SHP77 treated with DMSO at 0.1 percent for 48 hours (cell line): ENCODE data around the gene PPP1R15B.

Source experiments
- DNase-seq: peaks from one replicate; lab custom pipeline; 2025; lab: John Stamatoyannopoulos, UW

PPP1R15B gene

DNA sequence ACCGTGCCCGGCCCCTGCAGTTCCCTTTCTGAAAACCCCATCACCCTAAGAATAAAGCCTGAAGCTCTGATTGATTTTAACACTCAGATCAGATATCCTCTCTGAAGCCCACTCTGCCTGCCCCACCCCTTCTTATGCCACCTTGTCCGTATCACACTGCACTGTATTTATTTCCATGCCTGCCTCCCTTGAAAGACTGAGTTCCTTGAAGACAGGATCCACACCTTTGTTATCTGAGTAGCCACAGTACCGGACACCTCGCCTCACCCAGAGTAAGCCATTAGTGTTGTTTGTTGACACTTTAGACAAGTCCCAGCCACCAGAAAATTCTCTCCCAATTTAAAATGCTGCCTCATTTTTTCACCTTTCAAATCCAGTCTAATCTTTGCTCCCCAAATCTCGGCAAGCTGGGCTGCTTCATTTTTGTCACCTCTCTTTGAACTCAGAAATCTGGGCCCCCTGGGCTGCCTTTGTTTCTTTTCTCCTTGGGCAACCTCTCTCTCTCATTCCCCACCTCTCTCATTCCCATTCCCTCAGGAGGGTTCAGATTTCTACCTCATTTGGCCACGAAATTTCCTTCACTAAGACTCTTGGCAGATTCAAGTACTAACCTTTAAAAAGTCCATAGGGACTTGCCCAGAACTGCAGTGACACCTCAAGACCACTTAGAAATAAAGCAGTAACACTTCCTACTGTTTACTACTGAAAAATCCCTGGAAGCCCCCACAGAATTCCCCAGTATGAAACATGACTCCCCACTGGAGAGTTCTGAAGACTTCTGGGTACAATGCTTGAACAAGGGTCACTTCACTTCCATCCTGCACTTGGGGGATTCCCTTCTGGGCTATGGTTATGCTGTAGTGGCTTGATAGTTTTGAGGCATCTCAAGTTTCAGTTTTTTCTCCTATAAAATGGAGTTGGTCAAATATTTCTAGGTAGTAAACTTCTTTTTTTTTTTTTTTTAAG is 8.7 kb upstream of the PPP1R15B start:
- no peak for DNase-seq

DNA sequence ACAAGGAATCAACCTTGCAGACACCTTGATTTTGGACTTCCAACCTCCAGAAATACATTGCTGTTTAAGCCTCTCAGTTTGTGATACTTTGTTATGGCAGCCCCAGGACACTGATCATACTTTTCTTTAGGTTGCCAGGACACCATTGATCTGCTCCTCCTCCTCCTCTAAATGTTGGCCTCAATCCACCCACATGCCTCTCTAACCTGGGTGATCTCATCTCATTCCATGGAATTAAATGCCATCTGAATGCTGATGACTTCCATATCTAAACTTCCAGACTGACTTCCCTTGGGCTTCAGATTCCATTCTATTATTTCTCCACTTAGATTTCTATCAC is 7.4 kb upstream of the PPP1R15B start:
- no peak for DNase-seq

GRCh38 chr1:204418174-204419063 is 6.8 kb upstream of the PPP1R15B start:
- no peak for DNase-seq

GRCh38 chr1:204417074-204417997 is 5.7 kb upstream of the PPP1R15B start:
- DNase-seq = no peak

DNA sequence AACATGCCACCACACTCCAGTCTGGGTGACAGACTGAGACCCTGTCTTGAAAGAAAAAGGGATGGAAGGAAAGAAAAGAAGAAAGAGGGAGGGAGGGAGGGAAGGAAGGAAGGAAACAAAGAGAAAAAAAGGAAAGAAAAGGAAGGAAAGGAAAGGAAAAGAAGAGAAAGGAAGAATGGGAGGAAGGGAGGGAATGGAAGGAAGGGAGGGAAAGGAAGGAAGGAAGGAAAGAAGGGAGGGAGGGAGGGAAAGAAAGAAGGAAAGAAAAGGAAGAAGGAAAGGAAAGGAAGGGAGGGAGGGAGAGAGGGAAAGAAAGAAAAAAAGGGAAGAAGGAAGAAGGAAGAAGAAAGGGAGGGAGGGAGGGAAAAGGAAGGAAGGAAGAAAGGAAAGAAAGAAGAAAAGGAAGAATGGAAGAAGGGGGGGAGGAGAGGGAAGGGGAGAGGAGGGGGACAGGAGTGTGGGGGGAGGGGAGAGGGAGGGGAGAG is 5.0 kb upstream of the PPP1R15B start:
- no peak for DNase-seq

GRCh38 chr1:204415351-204415750 is 3.7 kb upstream of the PPP1R15B start:
- DNase-seq = no peak

DNA sequence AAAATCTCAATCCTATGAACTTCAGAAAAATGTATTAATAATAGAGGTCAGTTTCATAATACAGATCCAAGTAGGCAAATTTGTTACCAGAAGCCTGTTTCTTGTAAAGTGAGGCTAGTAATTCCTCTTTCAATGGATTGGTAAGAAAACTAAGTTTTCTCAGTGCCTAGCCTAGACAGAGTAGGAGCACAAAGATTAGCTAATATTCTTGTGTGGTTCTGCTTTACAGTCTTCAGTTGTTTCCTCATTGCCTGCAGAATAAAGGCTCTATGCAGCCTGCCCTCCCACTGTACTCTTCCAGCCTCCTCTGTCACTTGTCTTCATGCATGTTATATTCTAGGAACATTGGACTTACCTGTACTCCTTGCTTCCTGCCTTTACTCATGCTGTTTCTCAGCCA is 2.4 kb upstream of the PPP1R15B start:
- no peak for DNase-seq

DNA sequence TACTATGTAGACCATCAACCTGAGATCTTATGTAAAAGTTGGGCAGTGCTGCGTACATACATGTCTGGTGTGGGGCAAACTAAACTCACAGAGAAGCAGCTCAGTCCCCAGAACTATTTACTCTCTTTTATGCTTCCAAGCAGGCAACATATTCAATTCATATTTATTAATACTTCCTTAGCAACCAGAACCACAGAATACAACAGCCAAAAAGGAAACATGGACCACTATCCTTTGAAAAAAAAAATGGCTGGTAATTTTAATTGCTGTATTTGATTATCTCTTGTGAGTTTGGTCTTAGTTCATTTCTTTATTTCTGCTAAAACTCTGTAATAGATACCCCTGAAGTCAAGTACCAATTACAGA is 1.5 kb upstream of the PPP1R15B start:
- DNase-seq = no peak

DNA sequence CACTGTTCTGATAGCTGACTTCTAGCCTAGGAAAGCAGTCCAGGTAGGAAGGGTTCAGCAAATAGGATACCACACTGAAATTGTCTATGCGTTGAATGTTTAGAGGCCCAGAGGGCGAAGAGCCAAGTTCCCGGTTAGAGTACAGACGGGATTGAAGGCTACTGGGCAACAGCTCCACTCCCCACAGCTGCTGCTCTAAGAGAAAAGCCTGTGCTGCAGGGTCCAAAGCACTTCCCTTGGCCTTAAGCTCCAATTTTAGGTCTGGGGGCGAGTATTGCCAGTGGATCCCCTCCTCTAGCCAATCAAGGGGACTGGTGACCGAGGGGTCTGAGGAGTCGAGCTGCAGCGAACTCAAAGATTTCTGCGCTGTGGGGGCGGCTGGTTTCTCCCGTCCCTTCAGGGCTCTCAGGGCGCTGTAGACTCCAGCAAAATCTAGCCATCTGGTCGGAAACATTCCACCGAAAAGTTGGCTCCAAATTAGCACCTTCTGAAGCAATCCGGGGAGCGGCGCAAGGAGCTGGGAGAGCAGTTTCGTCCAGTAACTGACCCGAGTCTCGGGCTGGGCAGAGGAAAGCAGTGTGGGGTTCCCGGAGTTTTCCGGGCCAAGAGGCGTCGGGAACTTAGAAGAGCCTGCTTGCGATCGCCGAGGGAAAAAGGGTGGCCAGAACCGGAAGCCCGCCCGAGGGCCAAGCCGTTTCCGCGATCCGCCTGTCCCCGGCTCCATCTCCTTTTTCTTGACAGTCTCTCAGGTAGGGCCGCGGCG is 748 bp downstream of the PPP1R15B start:
- no peak for DNase-seq

DNA sequence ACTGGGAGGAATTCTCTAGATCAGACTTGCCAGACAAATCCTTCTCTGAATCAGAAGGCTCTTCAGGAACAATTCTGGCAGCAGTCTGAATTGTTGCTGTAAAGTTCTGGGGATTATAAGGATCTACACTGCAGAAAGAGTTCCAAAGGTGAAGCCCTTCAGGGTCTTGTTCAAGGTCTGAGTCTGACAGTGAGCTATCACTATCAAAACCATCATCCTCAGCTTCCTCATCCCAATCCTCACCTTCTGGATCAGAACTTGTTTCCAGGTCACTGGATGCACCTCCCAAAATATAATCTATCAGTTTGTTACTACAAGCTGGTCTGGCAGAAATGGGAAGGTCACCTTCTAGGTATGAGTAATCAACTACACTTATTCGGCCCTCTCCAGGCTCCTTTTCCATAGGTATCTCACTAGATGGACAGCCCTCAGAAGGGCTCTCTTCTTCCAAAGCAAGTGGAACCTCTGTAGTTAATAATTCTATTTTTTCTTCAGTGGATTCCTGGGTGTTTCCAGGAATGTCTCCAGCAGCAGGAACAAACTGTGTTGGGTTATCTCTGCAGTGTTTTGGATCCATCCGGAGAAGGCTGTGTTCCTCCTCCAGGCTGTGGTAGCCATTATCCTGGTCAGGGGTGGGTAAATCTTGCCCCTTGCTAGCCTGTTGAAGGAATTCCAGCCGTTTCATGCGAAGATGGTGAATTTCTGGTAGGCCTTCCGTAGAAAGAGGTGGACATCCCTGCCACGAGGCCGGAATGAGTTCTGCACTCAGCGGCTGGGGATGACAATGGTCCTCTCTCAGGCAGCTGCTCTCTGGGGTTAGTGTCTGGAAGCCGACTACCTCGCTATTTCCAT is 1.6 kb downstream of the PPP1R15B start:
- no peak for DNase-seq

DNA sequence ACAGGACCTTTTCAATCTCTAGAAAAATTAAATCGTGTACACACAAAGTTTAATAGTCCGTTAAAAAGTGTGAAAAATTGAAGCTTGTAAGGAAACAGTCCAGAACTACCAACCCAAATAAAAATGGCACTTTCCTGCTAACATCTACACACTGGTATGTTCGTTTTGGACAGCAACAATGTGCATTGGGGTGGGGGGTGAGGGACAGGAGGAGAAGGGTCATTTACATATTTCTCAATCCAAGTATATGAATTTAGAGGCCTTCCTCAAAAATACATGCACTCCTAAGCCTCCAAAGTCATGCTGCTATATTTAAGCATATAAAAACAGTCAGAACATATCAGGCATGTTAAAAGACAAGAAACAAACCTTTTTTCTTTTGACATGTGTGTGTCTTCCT is 2.5 kb downstream of the PPP1R15B start:
- DNase-seq = no peak

- no peak for DNase-seq
Measured at GRCh38 chr1:204408602-204409001, 3.0 kb downstream of the PPP1R15B start.

DNA sequence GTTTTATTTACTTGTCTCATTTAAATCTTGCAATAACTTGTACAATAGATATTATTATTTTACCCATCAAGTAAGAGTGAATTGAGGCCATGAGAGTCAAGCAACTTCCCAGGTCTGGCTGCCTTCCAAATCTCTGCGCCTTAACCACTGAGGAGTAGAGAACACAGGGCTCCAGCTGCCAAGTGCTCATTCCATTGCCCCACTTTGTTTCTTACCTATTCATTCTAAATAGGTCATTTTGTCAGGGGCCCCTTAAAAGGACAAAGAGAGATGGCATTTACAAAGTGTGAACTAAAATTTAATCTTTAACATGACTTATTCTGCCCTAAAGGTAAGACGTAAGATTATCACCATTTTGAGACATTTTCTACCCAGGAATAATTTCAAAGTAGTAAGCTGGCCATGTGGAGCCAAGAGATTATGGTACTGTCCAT is 3.5 kb downstream of the PPP1R15B start:
- no peak for DNase-seq

DNA sequence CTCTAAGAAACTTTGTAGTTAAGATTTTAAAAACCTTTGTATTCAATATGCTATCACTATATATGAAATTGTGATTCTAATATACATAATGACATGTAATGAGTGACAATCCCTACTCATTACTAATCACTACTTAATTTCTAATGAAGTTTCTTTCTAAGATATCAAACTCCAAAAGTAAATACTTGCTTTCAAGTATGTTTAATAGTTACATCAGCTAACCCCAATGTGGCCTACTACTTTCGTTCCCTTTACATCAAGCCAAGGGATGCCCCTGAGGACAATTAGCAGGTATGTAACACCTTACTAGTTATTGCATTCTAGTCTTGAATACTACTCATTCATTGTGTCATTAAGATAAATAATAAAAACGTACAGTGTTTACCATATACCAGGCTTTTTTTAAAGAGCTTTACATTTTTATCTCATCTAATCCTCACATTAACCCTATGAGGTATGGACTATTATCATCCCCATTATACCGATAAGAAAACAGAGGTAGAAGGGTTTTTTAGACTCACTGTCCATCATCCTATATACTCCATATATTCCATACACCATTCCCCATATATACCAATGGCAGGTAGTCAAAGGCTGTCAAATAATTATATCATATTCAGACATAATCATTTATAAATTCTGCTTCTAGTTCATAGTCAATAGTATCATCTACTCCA is 4.2 kb downstream of the PPP1R15B start:
- no peak for DNase-seq

GRCh38 chr1:204406621-204407020 is 5.0 kb downstream of the PPP1R15B start:
- no peak for DNase-seq

- DNase-seq = no peak
Measured at GRCh38 chr1:204405988-204406387, 5.6 kb downstream of the PPP1R15B start.

- no peak for DNase-seq
Measured at GRCh38 chr1:204404629-204405028, 7.0 kb downstream of the PPP1R15B start.

DNA sequence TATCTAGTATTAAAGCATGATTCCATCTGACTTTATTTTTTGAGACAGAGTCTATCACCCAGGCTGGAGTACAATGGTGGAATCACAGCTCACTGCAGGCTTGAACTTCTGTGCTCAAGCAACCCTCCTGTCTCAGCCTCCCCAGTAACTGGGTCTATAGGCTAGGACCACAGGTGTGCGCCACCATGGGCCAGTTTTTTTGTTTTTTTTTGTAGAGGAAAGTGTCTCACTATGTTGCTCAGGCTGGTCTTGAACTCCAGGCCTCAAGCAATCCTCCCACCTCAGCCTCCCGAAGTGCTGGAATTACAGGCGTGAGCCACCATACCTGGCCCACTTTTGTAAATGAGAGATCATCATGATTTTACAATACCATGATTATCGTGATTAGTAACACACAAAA is 9.2 kb downstream of the PPP1R15B start:
- no peak for DNase-seq

GRCh38 chr1:204401730-204402129 is 9.9 kb downstream of the PPP1R15B start:
- no peak for DNase-seq
